Left renal cortex interstitium (tissue), 4 donors: ENCODE results near the gene HDAC11. TPM values are rescaled to one million over a fixed set of nuclear protein-coding genes. Genes with fewer than 3 reads are reported as not detected.

Experiments
- DNase-seq, 4 donors: peaks; one replicate each; pipeline ENCODE4 v3.0.0-alpha.2; 2013; ENCODE audit warnings: low read depth in 4 of 4, low spot score in 2 of 4, missing footprints in 1 of 4
- polyA plus RNA-seq, 4 donors: library from polyadenylated mRNA; unstranded; fragments of 120-200 nt; gene quantifications; one replicate each; pipeline ENCODE4 v1.2.1, GENCODE V29; 2013; ENCODE audit not compliant: insufficient read length in 4 of 4

HDAC11 gene
- polyA plus RNA-seq, 4 donors, result 22.2 to 25.4 (median 23.3) TPM

GRCh38 chr3:13537244-13537908 lies 57.3 kb downstream of the HDAC11 start:
- no peak for DNase-seq

- no peak for DNase-seq
Measured at GRCh38 chr3:13537909-13538296, 57.8 kb downstream of the HDAC11 start.

- no peak for DNase-seq
Measured at GRCh38 chr3:13538520-13539291, 58.6 kb downstream of the HDAC11 start.

GRCh38 chr3:13539292-13539638 lies 59.2 kb downstream of the HDAC11 start:
- no peak for DNase-seq

DNA sequence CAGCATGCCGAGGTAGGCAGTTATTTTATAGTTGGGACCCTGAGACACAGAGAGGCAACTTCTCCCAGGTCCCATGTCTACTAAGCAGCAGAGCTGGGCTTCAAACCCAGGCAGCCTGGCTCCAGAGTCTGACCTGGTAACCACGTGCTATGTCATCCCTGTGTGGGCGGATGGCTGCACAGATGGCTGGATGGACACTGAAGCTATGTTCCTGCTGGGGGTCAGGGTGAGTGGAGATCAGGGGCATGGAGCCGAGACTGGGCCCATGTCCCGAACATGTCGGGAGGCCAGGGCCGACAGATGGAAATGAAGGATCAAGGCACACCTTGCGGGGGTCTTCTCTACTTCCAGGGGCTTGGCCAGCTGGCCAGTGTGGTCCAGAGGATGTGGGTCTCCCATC lies 59.6 kb downstream of the HDAC11 start:
- DNase-seq, result no peak

DNA sequence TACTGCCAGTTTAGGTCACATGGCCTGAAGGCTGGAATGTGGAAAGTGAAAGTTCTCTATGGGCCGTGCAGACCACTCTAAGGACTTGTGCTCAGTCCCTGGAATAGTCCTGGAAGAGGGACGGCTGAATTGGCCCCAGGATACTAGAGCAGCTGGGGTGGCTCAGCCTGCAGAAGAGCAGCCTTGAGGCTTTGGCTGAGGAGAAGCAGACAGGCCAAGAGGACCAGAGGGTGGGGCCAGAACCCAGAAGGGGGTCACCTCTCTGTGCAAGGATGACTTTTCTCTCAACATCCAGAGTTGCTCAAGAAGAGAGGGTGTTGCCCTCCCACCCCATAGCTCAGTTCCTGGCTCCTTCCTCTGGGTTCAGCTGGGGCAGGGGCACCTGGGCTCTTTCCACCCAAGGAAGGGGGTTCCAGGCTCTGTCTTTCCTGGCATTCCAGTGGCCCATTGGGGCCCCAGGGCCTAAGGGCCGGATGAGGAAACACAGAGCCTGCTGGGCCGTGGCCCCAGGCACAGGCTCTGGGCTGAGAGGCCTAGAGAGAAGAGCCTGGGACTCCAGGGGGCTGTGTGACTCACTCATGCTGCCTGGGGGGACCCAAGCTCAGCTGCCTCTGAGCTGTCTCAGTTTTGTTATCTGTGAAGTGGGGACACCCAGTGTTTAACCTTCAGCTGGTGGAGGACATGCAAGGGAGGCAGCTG lies 60.3 kb downstream of the HDAC11 start:
- DNase-seq, result no peak

GRCh38 chr3:13541691-13542090 lies 61.6 kb downstream of the HDAC11 start:
- no peak for DNase-seq

DNA sequence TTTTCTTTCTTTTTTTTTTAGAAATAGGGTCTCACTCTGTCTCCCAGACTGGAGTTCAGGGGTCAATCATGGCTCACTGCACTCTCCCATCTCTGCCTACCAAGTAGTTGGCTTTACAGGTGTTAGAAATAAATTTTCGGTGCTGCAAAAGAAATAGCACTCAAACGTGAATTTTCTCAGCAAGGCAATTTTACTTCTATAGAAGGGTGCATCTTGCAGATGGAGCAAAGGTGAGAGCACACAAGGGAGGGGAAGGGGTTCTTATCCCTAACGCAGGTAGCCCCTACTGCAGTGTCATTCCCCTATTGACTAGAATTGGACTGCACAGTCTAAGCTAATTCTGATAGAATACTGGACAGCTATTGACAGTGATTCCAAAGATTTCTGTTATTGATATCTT lies 62.0 kb downstream of the HDAC11 start:
- DNase-seq, result no peak

- no peak for DNase-seq
Measured at GRCh38 chr3:13543253-13543652, 63.1 kb downstream of the HDAC11 start.

- DNase-seq, result no peak
Measured at GRCh38 chr3:13544293-13544831, 64.3 kb downstream of the HDAC11 start.

DNA sequence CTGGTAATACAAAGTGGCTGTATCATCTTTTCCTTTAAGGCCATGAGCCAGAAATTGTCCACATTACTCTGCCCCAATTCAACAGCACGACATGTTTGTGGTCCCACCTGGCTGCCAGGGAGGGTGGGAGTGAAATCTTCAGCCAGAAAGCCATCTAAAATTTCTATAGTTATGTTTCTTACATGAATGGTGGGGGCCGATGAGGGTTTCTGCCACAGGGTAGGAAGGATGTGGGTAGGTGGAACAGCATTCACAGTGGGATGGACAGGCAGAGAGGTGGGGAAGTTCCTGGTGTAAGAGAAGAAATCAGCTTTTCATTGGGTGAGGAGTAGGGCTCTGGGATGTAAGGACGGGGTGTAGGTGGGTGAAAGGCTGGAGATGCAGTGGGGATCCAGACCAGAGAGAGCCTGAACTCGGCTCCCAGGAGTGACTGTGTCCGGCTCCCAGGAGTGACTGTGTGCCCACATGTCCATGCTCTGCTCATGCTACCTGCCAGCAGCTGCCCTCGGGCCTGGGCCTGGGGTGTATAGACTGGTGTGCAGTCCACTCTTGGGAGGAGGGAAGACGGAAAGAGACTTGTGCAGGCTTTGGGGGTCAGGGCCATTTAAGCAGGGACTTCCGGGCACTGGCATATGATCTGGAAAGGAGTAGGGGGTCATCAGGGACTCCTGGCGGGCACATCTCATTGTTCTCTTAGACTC lies 65.0 kb downstream of the HDAC11 start:
- no peak for DNase-seq

DNA sequence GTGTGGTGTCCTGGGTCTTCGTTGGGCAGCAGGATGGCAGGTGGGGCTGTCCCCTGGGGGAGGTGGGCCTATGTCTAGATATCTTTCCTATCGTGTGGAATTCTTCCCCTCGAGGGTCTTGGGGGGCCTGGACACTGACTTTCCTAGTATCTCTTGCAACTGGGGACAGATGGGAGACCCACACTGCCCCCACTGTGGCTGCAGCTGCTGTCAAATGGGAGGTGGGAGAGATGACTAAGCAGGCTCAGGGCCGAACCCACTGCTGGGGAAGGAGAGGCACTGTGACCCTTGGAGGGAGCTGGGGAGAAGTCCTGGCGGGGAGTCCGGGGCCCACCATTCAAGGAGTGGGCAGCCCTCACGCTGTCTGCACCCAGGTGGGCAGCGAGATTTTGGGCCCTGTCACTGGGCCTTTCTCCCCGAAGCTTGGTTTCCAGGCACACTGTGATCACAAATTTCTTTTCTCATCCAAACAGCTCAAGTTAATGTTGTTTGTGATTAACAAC lies 65.9 kb downstream of the HDAC11 start:
- DNase-seq, result no peak

GRCh38 chr3:13546667-13547171 lies 66.6 kb downstream of the HDAC11 start:
- no peak for DNase-seq

- no peak for DNase-seq
Measured at GRCh38 chr3:13547591-13548371, 67.7 kb downstream of the HDAC11 start.

DNA sequence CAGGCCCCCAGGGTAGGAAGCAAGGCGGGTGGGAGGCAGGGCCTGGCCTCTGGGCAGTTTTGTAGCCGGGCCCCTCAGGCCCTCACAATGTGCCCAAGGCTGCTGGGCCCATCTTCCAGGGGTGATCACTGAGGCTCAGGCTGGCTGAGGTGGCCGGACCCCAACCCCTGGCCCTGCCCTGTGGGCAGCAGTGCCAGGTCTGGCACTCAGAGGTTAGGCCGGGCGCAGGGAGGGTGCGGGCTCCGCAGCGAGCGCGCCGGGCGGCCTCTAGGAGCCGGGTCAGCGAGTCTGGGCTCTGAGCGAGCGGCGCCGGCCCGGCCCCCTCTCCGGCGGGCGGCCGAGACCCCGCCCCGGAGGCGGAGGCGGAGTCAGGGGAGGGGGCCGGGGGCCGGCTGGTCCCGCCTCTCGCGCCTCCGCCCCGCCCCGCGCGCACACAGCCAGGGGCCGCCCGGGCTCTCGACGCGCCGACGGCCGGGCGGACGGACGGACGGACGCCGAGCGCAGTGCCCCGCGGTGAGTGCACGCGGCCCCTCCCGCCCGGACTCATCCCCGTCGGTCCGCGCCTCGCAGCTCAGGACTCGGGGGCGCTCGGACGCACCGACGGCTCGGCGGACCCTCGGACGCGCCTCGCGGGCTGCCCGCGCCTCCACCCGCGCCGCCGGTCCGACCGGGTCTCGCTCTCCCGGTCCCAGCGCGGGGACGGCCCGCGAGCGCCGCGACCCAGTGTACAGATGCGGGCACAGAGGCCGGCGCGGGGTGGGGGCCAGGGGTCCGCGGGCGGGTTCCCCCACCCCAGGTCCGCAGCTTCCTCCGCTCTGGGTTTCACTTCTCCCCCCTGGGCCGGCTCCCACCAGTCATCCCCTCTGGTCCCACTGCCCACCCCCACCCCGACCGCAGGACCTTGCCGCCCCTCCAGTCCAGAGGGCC lies 68.9 kb downstream of the HDAC11 start, which contains the start of gene FBLN2:
Gene FBLN2 (plus strand): TSS at position 430 of the 927 bp plus-strand sequence. CDS start 21,231 bp downstream, outside the sequence.
- no peak for DNase-seq

DNA sequence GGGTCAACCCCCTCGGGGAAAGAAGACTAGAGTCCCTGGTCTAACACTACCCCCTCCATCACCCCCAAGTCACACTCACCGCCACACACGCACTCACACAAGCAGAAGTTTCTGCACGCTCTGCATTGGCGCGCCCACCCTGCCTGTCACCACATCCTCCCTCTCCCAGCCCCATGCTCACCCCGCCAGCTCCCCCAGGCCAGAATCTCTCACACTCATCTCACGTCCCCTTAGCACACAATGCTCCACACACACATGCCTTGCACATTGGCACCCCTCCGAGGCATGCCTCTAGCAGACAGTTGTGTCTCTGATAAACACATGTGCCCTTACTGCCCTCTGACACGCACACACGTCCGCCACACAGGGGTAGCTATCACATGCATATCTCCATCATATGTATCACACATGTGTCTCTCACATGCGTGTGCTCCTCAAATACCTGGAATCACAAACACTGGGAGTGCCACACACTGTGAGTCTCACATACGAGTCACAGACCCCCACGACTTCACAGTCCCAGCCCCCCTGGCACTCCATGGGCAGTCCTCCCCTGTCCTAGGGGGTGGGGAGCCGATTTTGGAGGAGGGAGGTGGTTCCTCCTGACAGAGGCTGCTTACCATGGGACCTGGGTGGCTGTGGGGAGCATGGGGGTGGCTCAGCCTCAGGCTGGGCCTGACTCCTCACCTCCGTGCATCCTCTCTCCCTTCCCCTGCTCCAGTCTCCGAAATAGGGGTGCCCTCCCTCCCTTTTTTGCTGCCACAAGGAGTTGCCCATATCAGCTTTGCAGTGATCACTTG lies 69.7 kb downstream of the HDAC11 start:
- no peak for DNase-seq

- DNase-seq, result no peak
Measured at GRCh38 chr3:13550423-13550690, 70.3 kb downstream of the HDAC11 start.

DNA sequence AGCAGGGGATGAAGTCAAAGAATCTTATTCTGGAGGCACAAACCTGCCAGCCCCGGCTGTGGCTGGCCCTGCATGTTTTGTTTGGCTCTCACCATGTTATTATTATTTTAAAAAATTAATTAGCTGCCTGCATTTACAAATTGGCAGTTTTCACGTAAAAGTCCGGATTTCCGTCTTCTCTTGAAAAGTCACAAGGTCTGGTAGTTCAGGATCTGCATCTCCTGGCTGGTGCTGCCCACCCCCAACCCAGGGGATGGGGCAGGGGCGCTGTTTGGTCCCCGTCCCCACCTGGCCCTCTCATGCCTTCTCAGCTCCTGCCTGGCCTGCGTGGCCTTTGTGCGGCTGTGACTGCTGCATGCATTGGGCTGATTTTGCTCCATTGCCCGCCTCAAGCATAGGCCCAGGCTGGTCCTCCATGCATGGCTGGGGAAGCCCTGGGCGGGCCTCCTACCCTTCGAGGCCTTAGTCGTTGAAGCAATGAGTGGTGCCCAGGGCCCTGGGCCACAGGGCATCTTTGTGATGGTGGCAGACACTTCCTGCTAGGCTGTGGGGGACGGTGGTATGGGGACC lies 70.8 kb downstream of the HDAC11 start:
- DNase-seq, result no peak
